ENCODE measurements around the gene SLC25A21. TPM values are rescaled to one million over a fixed set of nuclear protein-coding genes. Genes with fewer than 3 reads are reported as not detected.

The SLC25A21 gene
- total RNA-seq, 2 experiments from 2014 or later: not detected

DNA sequence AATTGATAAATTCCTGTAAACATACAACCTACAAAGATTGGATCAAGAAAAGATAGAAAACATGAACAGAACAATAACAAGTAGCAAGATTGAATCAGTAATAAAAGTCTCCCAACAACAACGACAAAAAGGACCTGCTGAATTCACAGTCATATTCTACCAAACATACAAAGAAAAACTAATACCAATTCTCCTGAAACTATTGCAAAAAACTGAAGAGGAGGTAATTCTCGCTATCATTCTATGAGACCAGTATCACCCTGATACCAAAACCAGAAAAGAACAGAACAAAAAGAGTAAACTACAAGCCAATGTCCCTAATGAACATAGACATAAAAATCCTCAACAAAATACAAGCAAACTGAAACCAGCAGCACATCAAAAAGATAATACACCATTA, 14.4 kb downstream of the SLC25A21 start:
- H3K4me1 ChIP-seq (ENCODE audit: insufficient read depth, low read length): no peaks in the 10 kb centered on the region
- ChIA-PET CTCF (no interaction called here), POLR2A (no interaction called here)
- peaks cover 12 to 17% of the 10 kb centered on the region in 2 experiments for H3K9me3 ChIP-seq (ENCODE audit: control insufficient read depth in 1 of 2, insufficient read depth in 1 of 2, low read length in 2 of 2)
- no peak overlapping the region for H3K4me3 Mint-ChIP-seq
- no peaks in the 10 kb centered on the region for H3K27me3 ChIP-seq (ENCODE audit: control insufficient read depth in 1 of 2, insufficient read depth in 2 of 2, low read length in 2 of 2)
- TF ChIP-seq, protein P1, sequence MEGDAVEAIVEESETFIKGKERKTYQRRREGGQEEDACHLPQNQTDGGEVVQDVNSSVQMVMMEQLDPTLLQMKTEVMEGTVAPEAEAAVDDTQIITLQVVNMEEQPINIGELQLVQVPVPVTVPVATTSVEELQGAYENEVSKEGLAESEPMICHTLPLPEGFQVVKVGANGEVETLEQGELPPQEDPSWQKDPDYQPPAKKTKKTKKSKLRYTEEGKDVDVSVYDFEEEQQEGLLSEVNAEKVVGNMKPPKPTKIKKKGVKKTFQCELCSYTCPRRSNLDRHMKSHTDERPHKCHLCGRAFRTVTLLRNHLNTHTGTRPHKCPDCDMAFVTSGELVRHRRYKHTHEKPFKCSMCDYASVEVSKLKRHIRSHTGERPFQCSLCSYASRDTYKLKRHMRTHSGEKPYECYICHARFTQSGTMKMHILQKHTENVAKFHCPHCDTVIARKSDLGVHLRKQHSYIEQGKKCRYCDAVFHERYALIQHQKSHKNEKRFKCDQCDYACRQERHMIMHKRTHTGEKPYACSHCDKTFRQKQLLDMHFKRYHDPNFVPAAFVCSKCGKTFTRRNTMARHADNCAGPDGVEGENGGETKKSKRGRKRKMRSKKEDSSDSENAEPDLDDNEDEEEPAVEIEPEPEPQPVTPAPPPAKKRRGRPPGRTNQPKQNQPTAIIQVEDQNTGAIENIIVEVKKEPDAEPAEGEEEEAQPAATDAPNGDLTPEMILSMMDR (IDR thresholded peaks at IDR 0.05): no peak
- peaks cover 16% of the 10 kb centered on the region for H3K9me3 Mint-ChIP-seq
- no peak for ATAC-seq (ENCODE audit: poor library complexity)
- no peaks in the 10 kb centered on the region for H3K27me3 Mint-ChIP-seq
- no peak overlapping the region for H3K27ac ChIP-seq (ENCODE audit: low read depth in 1 of 2, low read length in 2 of 2)
- no peak overlapping the region for H3K27ac Mint-ChIP-seq
- H3K4me3 ChIP-seq (ENCODE audit: low read length): no peak overlapping the region
- no peaks in the 10 kb centered on the region for H3K36me3 ChIP-seq (ENCODE audit: insufficient read depth, low read length)
- DNase-seq: no peak
- H3K36me3 Mint-ChIP-seq (ENCODE audit: low read depth): no peaks in the 10 kb centered on the region
- intact Hi-C loops (cut with DNase I, micrococcal nuclease): no loop called here
- H3K4me1 Mint-ChIP-seq (ENCODE audit: low read depth): no peaks in the 10 kb centered on the region

DNA sequence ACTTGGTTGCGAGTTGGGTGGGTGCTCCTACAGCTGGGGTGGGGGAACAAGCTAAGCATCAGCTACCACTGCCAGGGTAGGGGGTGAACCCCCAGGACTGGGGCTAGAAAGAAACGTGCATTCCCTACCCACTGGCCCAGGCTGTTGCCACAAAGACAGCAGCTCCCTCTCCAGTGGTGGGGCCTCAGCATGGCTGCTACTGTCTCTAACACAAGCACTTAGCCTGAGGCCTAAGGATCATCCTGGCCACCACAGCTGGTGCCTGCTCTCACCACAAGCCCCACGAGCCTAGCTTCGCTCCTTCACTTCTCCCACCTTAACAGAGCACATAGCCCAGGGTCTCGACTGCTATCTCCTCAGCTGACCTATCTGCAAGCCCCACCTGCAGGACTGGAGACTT, 18.9 kb downstream of the SLC25A21 start:
- H3K4me1 ChIP-seq (ENCODE audit: insufficient read depth, low read length): no peaks in the 10 kb centered on the region
- TF ChIP-seq, protein P1 (IDR thresholded peaks at IDR 0.05): no peak
- DNase-seq: no peak
- H3K27ac ChIP-seq (ENCODE audit: low read depth in 1 of 2, low read length in 2 of 2): no peak overlapping the region
- no peaks in the 10 kb centered on the region for H3K27me3 Mint-ChIP-seq
- H3K36me3 Mint-ChIP-seq (ENCODE audit: low read depth): no peaks in the 10 kb centered on the region
- no peak overlapping the region for H3K4me3 Mint-ChIP-seq
- intact Hi-C loops (cut with DNase I, micrococcal nuclease): no loop called here
- ChIA-PET POLR2A (no interaction called here), CTCF (no interaction called here)
- H3K27ac Mint-ChIP-seq: no peak overlapping the region
- H3K36me3 ChIP-seq (ENCODE audit: insufficient read depth, low read length): no peaks in the 10 kb centered on the region
- H3K9me3 Mint-ChIP-seq: peaks cover 10% of the 10 kb centered on the region
- H3K4me3 ChIP-seq (ENCODE audit: low read length): no peak overlapping the region
- no peak for ATAC-seq (ENCODE audit: poor library complexity)
- H3K4me1 Mint-ChIP-seq (ENCODE audit: low read depth): no peaks in the 10 kb centered on the region
- H3K9me3 ChIP-seq (ENCODE audit: control insufficient read depth in 1 of 2, insufficient read depth in 1 of 2, low read length in 2 of 2): peaks cover 9 to 11% of the 10 kb centered on the region in 2 experiments
- no peaks in the 10 kb centered on the region for H3K27me3 ChIP-seq (ENCODE audit: control insufficient read depth in 1 of 2, insufficient read depth in 2 of 2, low read length in 2 of 2)

DNA sequence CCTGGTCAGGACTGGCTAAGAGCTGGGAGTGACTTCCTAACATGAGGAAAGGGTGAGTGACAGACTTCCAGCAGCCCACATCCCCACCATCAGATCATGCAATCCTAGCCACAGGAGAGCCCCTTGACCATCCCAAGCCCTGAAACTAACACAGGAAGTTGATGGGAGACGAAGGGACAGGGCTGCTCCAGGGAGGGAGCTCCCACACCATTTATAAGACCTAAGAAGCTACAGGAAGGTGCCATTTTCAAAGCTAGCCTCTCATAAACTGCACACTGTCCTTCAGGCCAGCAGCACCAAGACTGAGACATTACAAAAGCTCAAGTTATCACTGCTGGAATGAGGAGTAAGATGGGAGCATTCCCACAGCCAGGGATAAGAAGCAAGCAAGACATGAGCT, 19.4 kb downstream of the SLC25A21 start:
- H3K27ac Mint-ChIP-seq: no peak overlapping the region
- CTCF ChIA-PET: no interaction called here
- H3K36me3 ChIP-seq (ENCODE audit: insufficient read depth, low read length): no peaks in the 10 kb centered on the region
- no peaks in the 10 kb centered on the region for H3K27me3 ChIP-seq (ENCODE audit: control insufficient read depth in 1 of 2, insufficient read depth in 2 of 2, low read length in 2 of 2)
- no peaks in the 10 kb centered on the region for H3K4me1 ChIP-seq (ENCODE audit: insufficient read depth, low read length)
- peaks cover 10% of the 10 kb centered on the region for H3K9me3 Mint-ChIP-seq
- no peak overlapping the region for H3K4me3 ChIP-seq (ENCODE audit: low read length)
- no peak for ATAC-seq (ENCODE audit: poor library complexity)
- H3K27ac ChIP-seq (ENCODE audit: low read depth in 1 of 2, low read length in 2 of 2): no peak overlapping the region
- intact Hi-C loops (cut with DNase I, micrococcal nuclease): no loop called here
- H3K4me3 Mint-ChIP-seq: no peak overlapping the region
- TF ChIP-seq, protein P1 (IDR thresholded peaks at IDR 0.05): no peak
- POLR2A ChIA-PET: no interaction called here
- H3K27me3 Mint-ChIP-seq: no peaks in the 10 kb centered on the region
- H3K9me3 ChIP-seq (ENCODE audit: control insufficient read depth in 1 of 2, insufficient read depth in 1 of 2, low read length in 2 of 2): peaks cover 9 to 11% of the 10 kb centered on the region in 2 experiments
- no peak for DNase-seq
- no peaks in the 10 kb centered on the region for H3K4me1 Mint-ChIP-seq (ENCODE audit: low read depth)
- H3K36me3 Mint-ChIP-seq (ENCODE audit: low read depth): no peaks in the 10 kb centered on the region

All from CD4-positive, alpha-beta T cell (primary cell).